ENCODE results near the gene MAP2. TPM values are rescaled to one million over a fixed set of nuclear protein-coding genes. Genes with fewer than 3 reads are reported as not detected.

MAP2 gene
- total and polyA plus RNA-seq, 2 experiments from 2014 or later = 2.9 to 4.4 TPM

DNA sequence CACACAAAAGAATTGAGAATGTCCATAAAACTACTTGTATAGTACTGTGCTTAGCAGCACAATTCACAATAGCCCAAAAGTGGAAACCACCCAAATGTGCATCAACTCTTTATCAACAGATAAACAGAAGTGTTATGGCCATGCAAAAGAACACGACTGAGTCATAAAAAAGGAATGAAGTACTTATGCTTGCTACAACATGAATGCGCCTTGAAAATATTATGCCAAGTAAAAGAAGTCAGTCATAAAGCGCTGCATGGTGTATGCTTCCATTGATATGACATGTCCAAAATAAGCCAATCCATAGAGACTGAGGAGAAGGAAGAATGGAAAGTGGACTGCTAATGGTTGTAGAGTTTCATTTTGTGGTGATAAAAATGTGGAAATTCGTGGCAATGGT lies 12.1 kb upstream of the MAP2 start:
- Histone ChIP-seq H3F3A (replicated peaks; ENCODE audit: low read depth) (no peaks in the 10 kb centered on the region), H3K36me3 (ENCODE audit: insufficient read depth) (no peaks in the 10 kb centered on the region; the same call in 1 of the 2 replicates), H3K27ac (ENCODE audit: low read depth) (no peak overlapping the region), H3K27me3 (ENCODE audit: insufficient read depth) (no peaks in the 10 kb centered on the region), H3K4me1 (ENCODE audit: insufficient read depth) (no peaks in the 10 kb centered on the region; the same call in 1 of the 2 replicates), H4K20me1 (replicated peaks; ENCODE audit: insufficient read depth) (no peaks in the 10 kb centered on the region), H3K79me2 (replicated peaks; ENCODE audit: insufficient read depth) (no peaks in the 10 kb centered on the region), H3K4me2 (no peak overlapping the region), H3K9me2 (ENCODE audit: insufficient read depth) (no peaks in the 10 kb centered on the region), H2AFZ (no peak overlapping the region), H3K4me3 (no peak overlapping the region)
- H3K27ac Mint-ChIP-seq = no peak overlapping the region
- peaks cover 11% of the 10 kb centered on the region; the same call in 1 of the 3 replicates for H3K36me3 Mint-ChIP-seq (ENCODE audit: low read depth)
- no peak for TF ChIP-seq STAT1 (IDR thresholded peaks at IDR 0.05; ENCODE audit: unreplicated experiment)
- TF ChIP-seq, protein P1, sequence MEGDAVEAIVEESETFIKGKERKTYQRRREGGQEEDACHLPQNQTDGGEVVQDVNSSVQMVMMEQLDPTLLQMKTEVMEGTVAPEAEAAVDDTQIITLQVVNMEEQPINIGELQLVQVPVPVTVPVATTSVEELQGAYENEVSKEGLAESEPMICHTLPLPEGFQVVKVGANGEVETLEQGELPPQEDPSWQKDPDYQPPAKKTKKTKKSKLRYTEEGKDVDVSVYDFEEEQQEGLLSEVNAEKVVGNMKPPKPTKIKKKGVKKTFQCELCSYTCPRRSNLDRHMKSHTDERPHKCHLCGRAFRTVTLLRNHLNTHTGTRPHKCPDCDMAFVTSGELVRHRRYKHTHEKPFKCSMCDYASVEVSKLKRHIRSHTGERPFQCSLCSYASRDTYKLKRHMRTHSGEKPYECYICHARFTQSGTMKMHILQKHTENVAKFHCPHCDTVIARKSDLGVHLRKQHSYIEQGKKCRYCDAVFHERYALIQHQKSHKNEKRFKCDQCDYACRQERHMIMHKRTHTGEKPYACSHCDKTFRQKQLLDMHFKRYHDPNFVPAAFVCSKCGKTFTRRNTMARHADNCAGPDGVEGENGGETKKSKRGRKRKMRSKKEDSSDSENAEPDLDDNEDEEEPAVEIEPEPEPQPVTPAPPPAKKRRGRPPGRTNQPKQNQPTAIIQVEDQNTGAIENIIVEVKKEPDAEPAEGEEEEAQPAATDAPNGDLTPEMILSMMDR (conservative IDR thresholded peaks at IDR 0.05; ENCODE audit: low read depth in 2 of 2) = no peak
- TF ChIP-seq, protein P2, sequence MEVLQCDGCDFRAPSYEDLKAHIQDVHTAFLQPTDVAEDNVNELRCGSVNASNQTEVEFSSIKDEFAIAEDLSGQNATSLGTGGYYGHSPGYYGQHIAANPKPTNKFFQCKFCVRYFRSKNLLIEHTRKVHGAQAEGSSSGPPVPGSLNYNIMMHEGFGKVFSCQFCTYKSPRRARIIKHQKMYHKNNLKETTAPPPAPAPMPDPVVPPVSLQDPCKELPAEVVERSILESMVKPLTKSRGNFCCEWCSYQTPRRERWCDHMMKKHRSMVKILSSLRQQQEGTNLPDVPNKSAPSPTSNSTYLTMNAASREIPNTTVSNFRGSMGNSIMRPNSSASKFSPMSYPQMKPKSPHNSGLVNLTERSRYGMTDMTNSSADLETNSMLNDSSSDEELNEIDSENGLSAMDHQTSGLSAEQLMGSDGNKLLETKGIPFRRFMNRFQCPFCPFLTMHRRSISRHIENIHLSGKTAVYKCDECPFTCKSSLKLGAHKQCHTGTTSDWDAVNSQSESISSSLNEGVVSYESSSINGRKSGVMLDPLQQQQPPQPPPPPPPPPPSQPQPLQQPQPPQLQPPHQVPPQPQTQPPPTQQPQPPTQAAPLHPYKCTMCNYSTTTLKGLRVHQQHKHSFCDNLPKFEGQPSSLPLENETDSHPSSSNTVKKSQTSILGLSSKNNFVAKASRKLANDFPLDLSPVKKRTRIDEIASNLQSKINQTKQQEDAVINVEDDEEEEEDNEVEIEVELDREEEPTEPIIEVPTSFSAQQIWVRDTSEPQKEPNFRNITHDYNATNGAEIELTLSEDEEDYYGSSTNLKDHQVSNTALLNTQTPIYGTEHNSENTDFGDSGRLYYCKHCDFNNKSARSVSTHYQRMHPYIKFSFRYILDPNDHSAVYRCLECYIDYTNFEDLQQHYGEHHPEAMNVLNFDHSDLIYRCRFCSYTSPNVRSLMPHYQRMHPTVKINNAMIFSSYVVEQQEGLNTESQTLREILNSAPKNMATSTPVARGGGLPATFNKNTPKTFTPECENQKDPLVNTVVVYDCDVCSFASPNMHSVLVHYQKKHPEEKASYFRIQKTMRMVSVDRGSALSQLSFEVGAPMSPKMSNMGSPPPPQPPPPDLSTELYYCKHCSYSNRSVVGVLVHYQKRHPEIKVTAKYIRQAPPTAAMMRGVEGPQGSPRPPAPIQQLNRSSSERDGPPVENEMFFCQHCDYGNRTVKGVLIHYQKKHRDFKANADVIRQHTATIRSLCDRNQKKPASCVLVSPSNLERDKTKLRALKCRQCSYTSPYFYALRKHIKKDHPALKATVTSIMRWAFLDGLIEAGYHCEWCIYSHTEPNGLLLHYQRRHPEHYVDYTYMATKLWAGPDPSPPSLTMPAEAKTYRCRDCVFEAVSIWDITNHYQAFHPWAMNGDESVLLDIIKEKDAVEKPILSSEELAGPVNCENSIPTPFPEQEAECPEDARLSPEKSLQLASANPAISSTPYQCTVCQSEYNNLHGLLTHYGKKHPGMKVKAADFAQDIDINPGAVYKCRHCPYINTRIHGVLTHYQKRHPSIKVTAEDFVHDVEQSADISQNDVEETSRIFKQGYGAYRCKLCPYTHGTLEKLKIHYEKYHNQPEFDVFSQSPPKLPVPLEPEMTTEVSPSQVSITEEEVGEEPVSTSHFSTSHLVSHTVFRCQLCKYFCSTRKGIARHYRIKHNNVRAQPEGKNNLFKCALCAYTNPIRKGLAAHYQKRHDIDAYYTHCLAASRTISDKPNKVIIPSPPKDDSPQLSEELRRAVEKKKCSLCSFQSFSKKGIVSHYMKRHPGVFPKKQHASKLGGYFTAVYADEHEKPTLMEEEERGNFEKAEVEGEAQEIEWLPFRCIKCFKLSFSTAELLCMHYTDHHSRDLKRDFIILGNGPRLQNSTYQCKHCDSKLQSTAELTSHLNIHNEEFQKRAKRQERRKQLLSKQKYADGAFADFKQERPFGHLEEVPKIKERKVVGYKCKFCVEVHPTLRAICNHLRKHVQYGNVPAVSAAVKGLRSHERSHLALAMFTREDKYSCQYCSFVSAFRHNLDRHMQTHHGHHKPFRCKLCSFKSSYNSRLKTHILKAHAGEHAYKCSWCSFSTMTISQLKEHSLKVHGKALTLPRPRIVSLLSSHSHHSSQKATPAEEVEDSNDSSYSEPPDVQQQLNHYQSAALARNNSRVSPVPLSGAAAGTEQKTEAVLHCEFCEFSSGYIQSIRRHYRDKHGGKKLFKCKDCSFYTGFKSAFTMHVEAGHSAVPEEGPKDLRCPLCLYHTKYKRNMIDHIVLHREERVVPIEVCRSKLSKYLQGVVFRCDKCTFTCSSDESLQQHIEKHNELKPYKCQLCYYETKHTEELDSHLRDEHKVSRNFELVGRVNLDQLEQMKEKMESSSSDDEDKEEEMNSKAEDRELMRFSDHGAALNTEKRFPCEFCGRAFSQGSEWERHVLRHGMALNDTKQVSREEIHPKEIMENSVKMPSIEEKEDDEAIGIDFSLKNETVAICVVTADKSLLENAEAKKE (CRISPR knock-in tag; IDR thresholded peaks at IDR 0.05) = no peak
- no peak for TF ChIP-seq CREB1 (CRISPR knock-in tag; IDR thresholded peaks at IDR 0.05; ENCODE audit: low read depth)
- TF ChIP-seq NANOG (IDR thresholded peaks at IDR 0.05; ENCODE audit: borderline replicate concordance) = no peak
- no peak for TF ChIP-seq ZNF331 (CRISPR knock-in tag; IDR thresholded peaks at IDR 0.05; ENCODE audit: low read depth)
- TF ChIP-seq JUNB (IDR thresholded peaks at IDR 0.05; ENCODE audit: unreplicated experiment) = no peak
- TF ChIP-seq, protein P3, sequence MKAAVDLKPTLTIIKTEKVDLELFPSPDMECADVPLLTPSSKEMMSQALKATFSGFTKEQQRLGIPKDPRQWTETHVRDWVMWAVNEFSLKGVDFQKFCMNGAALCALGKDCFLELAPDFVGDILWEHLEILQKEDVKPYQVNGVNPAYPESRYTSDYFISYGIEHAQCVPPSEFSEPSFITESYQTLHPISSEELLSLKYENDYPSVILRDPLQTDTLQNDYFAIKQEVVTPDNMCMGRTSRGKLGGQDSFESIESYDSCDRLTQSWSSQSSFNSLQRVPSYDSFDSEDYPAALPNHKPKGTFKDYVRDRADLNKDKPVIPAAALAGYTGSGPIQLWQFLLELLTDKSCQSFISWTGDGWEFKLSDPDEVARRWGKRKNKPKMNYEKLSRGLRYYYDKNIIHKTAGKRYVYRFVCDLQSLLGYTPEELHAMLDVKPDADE (IDR thresholded peaks at IDR 0.05) = no peak
- no peak for TF ChIP-seq ZNF114 (CRISPR knock-in tag; IDR thresholded peaks at IDR 0.05)
- no peak for TF ChIP-seq POLR2AphosphoS5 (IDR thresholded peaks at IDR 0.05; ENCODE audit: low read depth)
- TF ChIP-seq, protein P4, sequence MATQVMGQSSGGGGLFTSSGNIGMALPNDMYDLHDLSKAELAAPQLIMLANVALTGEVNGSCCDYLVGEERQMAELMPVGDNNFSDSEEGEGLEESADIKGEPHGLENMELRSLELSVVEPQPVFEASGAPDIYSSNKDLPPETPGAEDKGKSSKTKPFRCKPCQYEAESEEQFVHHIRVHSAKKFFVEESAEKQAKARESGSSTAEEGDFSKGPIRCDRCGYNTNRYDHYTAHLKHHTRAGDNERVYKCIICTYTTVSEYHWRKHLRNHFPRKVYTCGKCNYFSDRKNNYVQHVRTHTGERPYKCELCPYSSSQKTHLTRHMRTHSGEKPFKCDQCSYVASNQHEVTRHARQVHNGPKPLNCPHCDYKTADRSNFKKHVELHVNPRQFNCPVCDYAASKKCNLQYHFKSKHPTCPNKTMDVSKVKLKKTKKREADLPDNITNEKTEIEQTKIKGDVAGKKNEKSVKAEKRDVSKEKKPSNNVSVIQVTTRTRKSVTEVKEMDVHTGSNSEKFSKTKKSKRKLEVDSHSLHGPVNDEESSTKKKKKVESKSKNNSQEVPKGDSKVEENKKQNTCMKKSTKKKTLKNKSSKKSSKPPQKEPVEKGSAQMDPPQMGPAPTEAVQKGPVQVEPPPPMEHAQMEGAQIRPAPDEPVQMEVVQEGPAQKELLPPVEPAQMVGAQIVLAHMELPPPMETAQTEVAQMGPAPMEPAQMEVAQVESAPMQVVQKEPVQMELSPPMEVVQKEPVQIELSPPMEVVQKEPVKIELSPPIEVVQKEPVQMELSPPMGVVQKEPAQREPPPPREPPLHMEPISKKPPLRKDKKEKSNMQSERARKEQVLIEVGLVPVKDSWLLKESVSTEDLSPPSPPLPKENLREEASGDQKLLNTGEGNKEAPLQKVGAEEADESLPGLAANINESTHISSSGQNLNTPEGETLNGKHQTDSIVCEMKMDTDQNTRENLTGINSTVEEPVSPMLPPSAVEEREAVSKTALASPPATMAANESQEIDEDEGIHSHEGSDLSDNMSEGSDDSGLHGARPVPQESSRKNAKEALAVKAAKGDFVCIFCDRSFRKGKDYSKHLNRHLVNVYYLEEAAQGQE (IDR thresholded peaks at IDR 0.05; ENCODE audit: unreplicated experiment) = no peak
- TF ChIP-seq EZH2phosphoT487 (IDR thresholded peaks at IDR 0.05; ENCODE audit: unreplicated experiment) = no peak
- TF ChIP-seq EZH2 (IDR thresholded peaks at IDR 0.05; ENCODE audit: low read depth, unreplicated experiment) = no peak
- H3K9me3 Mint-ChIP-seq = peaks cover 17% of the 10 kb centered on the region; the same call in 2 of the 3 replicates
- no peak overlapping the region for H3K4me3 Mint-ChIP-seq
- H3K4me1 Mint-ChIP-seq = peaks cover 4% of the 10 kb centered on the region
- DNase-seq (ENCODE audit: low spot score) (no peak), ATAC-seq (no peak)
- H3K27me3 Mint-ChIP-seq (ENCODE audit: insufficient read depth, low read depth, poor library complexity) = no peaks in the 10 kb centered on the region

Measured in GM23338 (cell line).